ENCODE measurements around the gene C2orf78. TPM values are rescaled to one million over a fixed set of nuclear protein-coding genes. Genes with fewer than 3 reads are reported as not detected.

The C2orf78 gene
- total and polyA plus RNA-seq, 2 of the 4 experiments (the other 2 are of a cell fraction): 0.03 TPM; not detected in 1

- TF ChIP-seq, protein P1, sequence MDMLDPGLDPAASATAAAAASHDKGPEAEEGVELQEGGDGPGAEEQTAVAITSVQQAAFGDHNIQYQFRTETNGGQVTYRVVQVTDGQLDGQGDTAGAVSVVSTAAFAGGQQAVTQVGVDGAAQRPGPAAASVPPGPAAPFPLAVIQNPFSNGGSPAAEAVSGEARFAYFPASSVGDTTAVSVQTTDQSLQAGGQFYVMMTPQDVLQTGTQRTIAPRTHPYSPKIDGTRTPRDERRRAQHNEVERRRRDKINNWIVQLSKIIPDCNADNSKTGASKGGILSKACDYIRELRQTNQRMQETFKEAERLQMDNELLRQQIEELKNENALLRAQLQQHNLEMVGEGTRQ (IDR thresholded peaks at IDR 0.05; ENCODE audit: low read depth, low read length): no peak
- no peak for TF ChIP-seq SMC3 (IDR thresholded peaks at IDR 0.05; ENCODE audit: low read depth, low read length)
- TF ChIP-seq CHD1 (IDR thresholded peaks at IDR 0.05; ENCODE audit: low read depth, low read length): no peak
- TF ChIP-seq BHLHE40 (IDR thresholded peaks at IDR 0.05; ENCODE audit: low read depth, low read length): no peak
- no peak for TF ChIP-seq MXI1 (IDR thresholded peaks at IDR 0.05; ENCODE audit: borderline replicate concordance, low read depth, low read length)
Observed at GRCh38 chr2:73832930-73833329, 48.9 kb downstream of the C2orf78 start (continued).

Data from IMR-90 (cell line).